DMS 273 treated with DMSO at 0.1 percent for 48 hours (cell line): ENCODE data around the gene LHX3.

Source experiments
- DNase-seq: peaks from one replicate; lab custom pipeline; 2025; lab: John Stamatoyannopoulos, UW

Gene LHX3

DNA sequence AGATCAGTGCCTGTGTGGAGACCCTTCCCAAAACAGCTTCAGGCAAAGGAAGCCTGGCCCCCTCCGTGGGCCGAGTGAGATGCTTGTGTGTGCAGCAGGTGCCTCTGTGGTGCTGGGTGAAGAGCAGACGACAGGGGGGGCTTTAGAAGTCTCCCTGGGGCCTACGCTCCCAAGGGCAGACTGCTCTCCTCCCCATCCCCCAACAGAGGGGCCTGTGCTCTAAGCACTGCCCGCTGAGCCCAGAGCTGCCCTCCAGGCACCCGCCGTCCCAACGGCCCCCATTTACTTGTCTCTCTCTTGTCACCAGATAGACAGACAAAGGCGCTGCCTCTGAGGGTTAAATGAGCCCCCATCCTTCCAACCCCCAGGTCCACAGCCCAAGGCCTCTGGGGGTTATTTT, 2.7 kb upstream of the LHX3 start:
- no peak for DNase-seq

DNA sequence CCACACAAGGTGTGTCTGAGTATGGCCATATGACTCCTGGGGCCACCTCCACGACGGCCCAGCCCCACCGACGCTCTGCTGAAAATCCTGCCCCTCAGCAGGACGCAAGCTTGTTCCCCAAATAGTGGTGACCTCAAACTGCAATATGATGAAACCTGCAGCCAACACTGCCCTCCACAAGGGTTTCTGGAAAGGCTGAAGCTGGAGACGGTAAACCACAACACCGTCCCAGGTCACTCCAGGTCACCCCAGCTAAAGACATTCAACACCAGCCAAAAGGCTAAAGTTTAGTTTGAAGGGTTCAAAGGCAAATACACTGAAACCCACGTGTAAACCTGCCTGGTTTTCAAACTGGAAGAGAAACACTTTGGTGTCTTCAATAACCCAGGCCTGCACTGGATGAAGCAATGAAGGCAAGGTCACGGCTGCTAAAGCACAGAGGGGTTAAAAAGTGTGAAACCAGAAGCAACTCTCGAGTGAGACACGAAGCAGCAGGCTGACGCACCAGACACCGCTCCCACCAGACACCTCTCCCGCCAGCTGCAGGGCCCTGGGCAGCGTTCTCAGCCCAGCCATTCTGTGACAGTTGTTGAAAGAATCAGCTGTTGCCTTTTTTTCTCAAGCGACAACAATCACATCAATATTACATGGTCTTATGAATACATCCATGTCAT, 1.8 kb upstream of the LHX3 start:
- no peak for DNase-seq

DNA sequence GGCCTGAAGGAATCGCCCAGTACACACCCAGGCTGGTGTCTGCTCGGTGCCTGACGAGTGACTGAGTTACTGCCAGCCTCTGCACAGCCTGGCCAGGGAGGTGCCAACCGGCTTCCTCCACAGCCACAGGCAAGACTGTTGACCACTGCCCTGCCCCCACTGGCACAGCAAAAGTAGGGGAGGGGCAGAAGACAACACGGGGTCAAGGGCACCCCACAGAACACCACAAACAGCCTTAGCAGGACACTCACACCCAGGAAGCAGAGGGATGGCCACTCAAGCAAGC, 722 bp upstream of the LHX3 start:
- DNase-seq, result no peak

DNA sequence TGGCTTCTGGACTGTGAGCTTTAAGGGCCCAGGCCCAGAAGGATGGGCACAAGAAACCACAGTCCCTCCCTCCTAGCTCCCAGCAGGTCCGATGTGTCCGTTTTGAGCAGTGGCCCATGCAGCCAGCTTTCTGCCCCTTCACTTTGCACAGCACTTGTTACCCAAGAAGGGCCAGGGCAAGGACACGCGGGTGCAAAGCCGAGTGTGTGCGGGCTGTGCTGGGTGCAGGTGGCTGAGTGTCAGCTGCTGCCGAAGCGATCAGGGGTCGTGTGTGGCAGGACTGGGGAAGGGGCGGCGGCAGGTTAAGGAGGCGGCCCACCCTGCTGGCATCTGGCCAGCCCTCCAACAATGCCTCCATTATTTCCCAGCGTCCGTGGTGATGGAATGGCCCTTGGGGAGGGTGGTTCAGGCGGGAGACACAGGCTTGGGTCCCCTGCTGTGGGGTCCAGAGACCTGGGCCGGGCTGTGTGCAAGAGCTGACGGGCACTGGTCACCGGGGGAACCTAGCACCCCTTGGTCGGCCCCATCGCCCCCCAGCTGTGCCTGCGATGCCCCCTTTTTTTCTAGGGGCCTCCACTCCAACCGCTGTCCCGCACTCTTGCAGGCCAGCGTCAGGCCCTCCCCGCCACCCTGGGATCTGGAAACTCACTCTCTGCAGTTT, 653 bp downstream of the LHX3 start:
- no peak for DNase-seq

DNA sequence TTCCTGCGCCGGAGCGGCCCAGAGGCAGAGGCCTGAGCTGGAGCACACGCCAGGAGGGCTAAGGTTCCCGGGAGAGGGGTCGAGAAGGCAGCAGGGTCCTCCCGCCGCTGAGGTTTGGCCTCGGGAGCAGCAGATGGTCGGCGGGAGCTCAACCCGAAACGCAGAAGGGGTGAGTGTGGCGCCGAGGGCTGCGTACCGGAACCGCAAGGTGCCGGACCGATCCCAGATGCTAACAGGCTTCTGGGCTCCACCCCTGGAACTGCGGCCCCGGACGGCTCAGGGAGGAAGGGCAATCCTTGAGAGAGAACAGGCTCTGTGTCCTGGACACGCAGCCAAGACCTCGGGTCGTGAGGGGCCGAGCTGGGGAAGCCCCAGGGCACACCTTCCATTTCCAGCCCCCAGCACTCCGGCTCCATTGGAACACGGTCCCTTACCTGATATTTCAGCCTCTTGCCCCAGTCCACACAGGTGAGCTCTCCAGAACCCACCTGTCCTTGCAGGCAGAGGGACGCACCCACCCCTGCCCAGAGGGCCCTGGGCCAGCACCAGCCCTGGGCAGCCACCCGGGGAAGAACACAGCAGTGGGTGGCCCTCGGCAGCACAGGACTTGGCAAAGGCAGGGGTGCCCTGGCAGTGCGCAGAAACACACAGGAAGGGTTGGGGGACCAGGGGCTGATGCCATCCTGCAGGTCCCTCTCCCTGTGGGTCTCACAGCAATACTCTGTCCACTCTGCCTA, 1.4 kb downstream of the LHX3 start:
- DNase-seq, result no peak

DNA sequence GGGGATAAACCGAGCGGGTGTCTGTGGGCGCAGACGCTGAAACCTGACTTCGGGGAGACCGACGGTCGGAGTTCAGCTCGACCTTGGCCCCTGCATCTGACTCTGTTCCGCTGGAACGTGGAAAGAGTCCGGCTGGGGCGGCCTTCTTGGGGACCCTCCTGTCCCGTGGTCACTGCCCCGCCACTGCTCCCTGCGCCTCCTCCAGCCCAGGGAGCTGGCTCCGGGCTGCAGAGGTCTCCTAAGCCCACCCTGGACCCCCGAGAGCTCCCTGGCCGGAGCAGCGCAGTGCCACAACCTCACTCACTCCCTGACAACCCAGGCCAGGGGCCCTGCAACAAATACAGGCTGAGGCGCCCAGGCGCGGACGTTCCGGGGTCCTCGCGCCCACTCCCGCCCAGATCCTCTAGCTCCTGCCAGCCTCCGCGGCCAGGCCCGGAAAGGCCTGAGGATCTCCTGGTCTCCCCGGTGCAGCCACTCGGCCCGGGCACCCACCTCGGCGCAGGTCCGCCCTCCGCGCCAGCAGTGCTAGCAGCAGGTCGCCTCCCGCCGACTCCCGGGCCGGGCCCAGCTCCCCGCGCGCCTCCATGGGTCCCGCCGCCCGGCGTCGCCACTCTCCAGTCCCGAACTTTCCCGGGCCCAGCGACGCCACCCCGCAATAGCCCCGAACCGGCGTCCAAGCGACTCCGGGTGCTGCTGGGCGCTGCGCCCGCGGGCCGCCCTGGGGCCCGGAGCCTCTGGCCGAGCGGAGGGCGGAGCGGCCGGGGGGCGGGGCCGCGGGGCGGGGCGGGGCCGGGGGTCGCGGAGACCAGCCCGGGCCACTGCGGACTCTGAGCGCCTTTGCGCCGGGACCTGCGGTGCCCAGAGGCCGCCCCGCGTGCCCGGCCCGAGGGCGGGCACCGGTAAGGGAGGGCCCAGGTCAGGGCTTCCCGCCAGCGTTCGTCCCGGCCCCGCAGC, 2.2 kb downstream of the LHX3 start:
- no peak for DNase-seq

DNA sequence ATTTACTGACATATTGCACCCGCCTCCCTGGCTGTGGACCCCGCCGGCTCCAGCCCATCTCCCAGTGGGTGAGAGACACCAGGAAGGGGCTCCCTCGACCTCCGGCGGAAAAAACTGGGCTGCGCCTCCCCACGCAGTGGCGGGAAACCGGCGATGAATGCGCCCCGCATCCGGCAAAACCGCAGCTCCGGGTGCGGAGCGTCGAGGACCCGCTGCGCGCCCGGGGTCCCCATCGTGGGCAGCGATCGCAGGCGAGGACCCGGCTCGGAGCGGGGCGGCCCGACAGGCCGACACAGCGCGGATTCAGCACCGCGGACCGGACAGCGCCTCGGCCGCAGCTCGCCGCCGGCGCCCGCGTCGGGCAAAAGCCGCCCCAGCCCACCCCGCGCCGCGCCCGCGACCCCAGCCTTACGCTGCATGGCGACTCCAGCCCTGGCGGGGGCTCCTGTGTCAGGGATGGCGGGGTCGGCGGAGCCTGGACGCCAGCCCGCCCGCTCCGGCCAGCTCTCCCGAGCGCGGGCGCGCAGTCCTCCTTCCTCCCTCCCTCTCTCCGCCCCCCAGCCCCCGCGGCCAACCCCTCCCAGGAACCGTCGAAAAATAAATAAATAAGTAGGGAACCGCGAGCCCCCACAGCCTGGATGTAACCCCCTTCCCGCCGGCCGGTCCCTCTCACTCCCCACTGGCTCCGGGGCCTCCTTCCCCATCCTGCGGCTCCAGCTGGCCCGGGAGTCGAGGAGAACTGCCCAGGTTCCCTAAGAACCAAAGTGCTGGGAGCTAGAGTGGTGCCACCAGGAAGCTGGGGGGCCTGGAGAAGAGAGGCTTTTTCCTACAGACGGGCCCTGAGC, 3.1 kb downstream of the LHX3 start:
- DNase-seq, result no peak

DNA sequence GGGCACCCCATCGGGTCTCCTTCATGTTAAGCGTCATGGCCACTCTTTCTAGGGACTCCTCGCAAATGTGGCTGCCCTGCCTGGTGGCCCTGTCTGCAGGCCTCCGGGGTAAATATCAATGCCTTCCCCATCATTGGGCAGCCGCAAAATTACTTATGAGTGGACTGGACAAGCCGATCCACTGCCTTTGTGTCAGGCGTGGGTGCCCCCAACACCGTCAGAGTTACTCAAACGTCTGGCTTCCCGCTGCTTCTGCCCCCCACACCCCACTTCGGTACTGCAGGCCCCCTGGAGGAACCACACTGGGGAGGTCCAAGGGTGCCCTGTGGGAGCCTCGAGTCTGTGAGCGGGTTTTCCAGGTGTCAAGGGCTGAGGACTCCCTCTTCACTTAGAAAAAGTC, 3.8 kb downstream of the LHX3 start:
- no peak for DNase-seq

DNA sequence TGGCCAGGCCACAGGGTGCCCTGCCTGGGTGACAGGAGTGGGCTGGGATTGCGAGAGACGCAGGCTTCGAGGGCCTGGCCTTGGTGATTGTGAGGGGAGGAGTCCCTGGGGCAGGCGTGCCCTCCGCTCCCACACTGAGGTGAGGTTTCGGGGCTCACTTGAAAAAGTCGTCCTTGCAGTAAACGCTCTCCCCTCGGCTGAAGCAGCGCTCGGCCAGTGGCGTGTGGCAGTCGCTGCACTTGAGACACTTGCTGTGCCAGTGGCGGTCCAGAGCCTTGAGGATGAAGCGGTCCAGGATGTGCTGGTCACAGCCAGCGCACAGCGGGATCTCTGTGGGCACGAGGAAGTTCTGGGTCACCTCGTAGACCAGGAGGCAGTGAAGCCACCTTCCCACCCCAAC, 4.5 kb downstream of the LHX3 start:
- no peak for DNase-seq

DNA sequence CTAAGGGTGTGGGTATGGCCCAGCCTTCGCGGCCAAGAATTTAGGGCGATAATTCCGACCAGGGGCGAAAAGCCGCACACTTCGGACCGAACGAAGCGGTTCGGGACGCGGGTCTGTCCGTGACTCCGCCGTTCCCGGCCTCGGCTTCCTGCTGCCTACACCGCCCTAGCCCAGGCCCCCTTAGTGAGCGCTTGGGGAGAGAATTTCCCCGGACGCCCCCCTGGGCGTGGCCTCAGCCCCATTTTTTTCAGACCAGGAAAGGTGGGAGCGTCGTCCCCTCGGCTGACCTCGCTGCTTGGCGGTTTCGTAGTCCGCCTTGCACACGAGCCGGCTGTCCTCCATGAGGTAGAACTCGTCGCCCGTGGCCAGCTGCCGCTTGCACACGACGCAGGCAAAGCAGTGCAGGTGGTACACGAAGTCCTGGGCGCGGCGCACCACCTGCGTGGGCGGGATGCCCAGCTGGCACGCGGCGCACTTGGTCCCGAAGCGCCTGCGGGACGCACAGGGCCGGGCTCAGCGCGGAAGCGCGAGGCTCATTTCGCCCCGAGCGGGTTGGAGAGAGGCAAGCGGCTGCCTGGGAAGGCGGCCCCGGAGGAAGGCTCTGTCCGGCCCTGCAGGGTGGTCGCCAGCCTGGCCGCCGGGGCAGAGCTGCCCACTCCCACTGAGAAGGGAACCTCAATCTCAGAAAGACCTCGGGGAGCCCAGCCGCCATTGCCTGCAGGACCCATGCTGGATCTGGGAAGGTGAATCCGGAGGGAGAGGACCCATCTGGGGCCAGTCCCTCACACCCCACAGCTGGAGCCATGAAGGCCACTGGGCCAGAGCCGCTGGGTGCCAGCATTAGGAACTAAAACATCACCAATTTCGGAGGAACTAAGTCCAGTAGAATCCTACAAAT, 5.3 kb downstream of the LHX3 start:
- DNase-seq, result no peak

DNA sequence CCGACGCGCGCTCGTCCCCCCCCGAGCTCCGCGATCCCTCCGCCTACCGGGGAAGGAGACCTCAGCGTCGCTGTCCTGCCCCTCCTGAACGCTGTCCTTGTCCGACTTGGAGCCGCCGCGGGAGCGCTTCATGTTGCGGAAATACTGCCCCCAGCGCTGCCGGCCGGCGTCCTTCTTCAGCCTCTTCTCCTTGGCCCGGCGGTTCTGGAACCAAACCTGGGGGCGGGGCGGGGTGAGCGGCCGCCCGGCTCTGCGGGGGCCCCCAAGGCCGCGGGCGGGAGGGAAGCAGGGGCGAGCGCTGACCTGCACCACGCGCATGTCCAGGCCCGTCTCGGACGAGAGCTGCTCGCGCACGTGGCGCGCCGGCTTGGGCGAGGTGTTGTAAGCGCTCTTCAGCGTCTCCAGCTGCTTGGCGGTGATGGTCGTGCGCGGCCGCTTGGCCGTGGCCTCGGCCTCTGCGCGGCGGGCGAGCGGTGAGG, 6.3 kb downstream of the LHX3 start:
- no peak for DNase-seq

DNA sequence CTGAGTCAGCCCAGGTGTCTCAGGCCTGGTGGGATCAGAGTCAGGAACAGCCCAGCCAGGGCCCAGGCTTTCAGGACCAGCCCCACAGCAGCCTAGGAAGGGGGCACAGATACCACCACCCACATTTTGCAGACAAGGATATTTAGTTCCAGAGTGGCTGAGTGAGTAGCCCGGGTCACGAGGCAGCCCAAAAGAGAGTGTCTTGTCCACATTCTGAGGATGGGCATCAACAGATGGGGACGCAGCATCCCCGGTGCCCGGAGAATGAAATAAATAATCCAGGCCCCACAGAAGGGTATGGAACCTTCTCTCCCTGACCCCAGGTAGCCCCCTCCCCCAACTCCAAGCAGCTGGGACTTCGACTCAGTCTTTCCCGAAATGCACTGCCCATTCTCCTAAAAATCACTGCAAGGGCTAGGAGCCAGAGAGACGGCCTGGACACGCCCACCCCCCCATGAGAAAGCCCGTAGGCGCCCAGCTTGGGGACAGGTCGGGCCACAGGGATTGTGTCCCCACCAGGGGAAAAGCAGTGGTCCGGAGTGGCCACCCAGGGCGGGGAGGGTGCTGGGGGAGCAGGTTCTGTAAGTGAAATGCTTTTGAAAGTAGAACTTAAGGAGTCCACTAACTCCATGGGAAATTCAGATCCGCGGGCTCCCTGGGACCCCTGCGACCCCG, 6.9 kb downstream of the LHX3 start:
- DNase-seq, result no peak

DNA sequence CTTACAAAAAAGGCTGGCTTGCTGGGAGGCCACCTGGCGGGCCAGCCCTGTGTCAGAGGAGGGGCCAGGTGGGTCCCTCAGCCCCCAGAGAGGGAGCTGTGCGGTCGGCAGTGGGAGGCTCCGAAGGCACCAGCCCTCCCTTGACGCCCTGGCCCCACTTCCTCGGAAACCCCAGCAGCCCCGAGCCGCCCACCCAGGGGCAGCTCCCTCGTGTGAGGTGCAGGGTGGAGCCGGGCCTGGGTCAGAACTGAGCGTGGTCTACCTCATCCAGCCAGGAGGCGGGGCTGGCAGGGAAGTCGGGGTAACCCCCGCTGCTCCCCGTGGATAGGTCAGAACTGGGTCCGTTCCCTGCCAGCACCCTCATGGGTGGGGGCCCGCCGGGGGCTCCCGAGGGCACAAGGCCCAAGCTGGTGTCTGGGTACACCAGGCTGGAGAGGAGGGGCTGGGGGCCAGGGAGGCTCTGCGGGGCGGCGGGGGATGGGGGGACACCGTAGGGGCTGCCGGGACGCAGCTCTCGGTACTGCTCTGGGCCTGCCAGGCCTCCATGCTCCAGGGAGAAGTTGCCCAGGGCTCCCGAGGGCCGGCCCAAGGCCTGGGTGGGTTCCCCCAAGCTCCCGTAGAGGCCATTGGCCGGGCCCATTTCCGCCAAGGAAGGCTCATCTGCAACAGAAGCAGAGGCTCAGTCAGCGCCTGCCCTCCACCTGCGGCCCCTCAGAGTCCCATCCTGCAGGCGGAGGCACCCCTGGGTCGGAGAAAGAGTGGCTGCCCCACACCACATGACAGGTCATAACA, 7.6 kb downstream of the LHX3 start:
- no peak for DNase-seq

DNA sequence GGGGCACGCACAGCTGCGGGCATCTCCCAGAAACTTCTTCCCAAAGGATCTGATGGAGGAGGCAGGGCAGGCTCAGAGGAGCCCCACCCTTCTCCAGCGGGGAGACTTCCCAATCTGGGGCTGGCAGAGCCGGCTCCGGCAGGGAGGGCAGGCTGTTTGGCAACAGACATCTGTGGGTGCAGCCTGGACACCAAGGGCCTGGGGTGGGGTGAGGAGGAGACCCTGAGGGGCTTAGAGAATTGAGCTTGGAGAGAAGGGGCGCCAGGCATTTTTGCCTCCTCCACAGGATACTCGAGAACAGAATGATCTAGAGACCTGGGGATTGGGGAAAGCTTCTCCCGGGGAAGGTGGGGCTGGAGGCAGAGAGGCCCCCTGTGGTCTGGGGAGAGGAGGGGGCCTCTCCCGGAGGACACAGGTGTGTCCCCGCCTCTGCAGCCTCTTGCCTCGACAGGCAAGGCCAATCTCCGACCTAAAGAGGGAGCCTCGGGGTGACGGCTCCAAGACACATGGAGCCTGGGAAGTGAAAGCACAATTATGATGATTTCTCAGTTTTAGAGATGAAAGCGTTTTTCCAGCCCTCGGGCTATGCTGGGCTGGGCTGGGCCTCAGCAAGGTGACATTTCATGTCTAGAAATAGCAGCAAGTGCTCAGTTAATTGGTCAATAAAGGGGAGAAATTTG, 8.4 kb downstream of the LHX3 start:
- no peak for DNase-seq

DNA sequence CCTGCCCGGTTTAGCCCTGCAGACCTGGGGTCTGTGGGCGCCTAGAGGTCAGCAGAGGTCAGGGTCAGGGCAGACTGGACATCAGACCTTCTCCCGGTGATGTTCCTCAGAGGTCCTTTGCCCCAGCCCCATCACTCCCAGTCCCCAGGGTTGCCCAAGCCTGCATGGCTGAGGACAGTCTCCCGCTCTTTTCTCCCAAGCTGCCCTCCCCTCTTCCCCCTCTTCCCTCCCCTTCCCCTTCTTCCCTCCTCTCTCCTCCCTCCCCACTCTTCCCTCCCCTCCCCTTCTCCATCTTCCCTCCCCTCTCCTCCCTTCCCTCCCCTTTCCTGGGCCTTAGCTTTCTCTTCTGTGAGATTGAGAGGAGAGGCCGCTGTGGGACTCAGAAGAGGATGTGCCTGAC, 10.4 kb downstream of the LHX3 start:
- DNase-seq, result no peak

DNA sequence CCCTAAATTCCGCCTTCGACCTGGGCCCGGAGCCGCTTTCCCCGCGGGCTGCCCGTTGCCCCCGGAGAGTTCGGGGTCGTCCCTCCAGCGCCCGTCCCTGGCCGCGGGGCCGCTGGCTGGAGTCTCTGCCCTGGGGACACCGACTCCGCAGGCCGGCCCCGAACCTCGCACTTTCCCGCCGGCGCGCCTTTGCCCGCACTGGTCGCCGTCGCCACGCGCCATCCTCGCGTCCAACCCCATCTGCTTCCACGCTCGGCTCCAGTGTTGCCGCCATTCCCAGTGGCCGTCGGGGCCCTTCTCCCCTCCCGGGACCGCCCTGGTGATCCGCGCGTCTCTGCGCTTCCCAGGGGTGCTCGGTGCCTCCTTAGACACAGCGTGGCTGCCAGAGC, 11.0 kb downstream of the LHX3 start:
- no peak for DNase-seq

DNA sequence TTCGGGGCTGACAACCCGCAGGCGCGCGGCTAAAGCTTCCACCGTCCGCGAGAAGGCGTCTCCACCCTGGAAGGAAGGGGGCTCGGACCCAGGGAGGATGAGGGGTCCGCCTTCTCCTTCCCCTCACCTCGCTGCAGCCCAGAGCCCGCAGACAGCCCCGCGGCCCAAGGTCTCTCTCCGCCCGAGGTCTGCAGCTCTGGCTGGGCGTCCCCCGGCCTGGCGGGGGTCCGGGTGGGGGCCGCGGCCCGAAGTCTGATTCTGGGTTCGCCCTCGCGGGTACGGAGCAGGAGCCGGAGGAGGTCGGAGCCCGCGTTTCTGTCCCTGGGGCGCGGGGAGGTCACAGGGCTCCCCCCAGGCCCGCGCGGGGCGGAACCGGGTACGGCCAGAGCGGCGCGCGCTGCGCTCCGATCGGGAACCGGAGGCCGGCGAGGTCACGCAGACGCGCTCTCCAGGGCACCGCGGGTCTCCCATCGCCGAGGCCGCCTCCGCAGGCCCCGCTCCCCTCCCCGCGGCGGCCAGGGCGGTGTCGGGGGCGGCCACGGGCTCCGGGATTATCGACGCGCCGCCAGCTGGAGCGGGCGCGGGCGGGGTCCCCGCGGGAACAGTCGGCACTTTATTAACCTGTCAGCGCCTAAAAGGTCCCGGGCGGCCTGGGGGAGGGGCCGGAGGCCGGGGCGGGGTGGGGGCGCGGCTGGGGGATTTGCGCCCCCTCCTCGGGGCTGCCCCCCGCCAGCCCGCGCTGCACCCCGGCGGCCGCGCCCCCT, 11.6 kb downstream of the LHX3 start:
- DNase-seq, result no peak
